Neural cell (in vitro differentiated cells): ENCODE results near the gene LRP8.

Source experiments
- CTCF ChIP-seq: fragments of 450-650 bp; IDR thresholded peaks from 2 replicates; pipeline ENCODE4 v1.5.1; 2014; ENCODE audit warnings: antibody characterized with exemption, mild to moderate bottlenecking, moderate library complexity; ENCODE audit not compliant: poor library complexity, severe bottlenecking
- POLR2AphosphoS5 ChIP-seq: IDR thresholded peaks from 2 replicates; pipeline ENCODE4 v1.6.1; 2012

- TF ChIP-seq CTCF (no peak), POLR2AphosphoS5 (no peak)
These were observed 42.6 kb upstream of the LRP8 start for GRCh38 chr1:53370369-53370961.
